Fibroblast of villous mesenchyme (primary cell): ENCODE measurements around the gene TRAF3IP1. TPM values are rescaled to one million over a fixed set of nuclear protein-coding genes. Genes with fewer than 3 reads are reported as not detected.
A peak's percentile ranks its signal among the peaks of the same experiment; 100 is the strongest.
"Not testable (repeated sequence)": the region's sequence is repeated elsewhere in the genome, so short reads cannot be mapped to it uniquely, and the experiment has no call there.

Source experiments
- DNase-seq: peaks from one replicate; pipeline ENCODE4 v3.0.0-alpha.2; 2010; ENCODE audit warnings: low read depth
- H3K4me3 ChIP-seq: 2 replicates; pipeline ENCODE4 v1.5.1; 2011; ENCODE audit warnings: low read depth, mild to moderate bottlenecking, low read length
- CTCF ChIP-seq: IDR thresholded peaks from 2 replicates; pipeline ENCODE4 v1.5.1; 2012; ENCODE audit warnings: low read depth, mild to moderate bottlenecking, low read length; ENCODE audit not compliant: insufficient read depth
- total RNA-seq: library from RNA; depleted of rRNA; stranded (reverse); fragments of >200 nt; gene quantifications from 2 replicates; pipeline ENCODE4 v1.2.3, GENCODE V29; 2012

The TRAF3IP1 gene
- total RNA-seq, 1 donor: 7.8 TPM

- no peak for DNase-seq
- no peak overlapping the region for H3K4me3 ChIP-seq
- no peak for TF ChIP-seq CTCF
These were observed 6.3 kb upstream of the TRAF3IP1 start for GRCh38 chr2:238313991-238314350.

- no peak for TF ChIP-seq CTCF
- no peak overlapping the region for H3K4me3 ChIP-seq
- DNase-seq: no peak
These were observed 5.7 kb upstream of the TRAF3IP1 start for GRCh38 chr2:238314576-238314975.

DNA sequence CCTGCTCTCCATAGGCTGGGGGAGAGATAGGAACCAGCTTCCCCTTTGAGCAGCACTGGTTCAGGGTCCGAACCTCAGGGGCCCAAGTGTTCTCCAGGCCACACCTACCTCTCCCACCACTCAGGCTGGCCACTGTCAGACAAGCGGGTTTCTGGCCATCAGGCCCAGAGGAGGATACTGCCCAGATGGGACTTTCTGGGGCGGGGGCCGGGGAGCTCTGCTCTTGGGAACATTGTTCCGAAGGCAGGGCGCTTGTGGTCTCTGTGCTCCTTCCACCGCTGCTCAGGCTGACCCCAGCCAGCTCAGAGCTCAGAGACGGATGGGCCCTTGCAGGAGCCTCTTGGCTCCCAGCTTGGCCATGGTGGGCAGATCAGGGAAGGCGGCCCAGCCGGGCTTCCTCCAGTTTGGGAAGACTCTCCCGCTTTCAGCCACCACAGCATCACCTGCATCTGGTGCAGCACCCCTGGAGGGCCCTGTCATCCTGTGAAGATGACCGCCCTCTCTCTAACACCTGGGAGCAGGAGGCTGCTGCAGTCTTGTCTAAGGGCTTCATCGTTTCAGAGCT lies 5.2 kb upstream of the TRAF3IP1 start:
- H3K4me3 ChIP-seq: no peak overlapping the region
- no peak for TF ChIP-seq CTCF
- no peak for DNase-seq

DNA sequence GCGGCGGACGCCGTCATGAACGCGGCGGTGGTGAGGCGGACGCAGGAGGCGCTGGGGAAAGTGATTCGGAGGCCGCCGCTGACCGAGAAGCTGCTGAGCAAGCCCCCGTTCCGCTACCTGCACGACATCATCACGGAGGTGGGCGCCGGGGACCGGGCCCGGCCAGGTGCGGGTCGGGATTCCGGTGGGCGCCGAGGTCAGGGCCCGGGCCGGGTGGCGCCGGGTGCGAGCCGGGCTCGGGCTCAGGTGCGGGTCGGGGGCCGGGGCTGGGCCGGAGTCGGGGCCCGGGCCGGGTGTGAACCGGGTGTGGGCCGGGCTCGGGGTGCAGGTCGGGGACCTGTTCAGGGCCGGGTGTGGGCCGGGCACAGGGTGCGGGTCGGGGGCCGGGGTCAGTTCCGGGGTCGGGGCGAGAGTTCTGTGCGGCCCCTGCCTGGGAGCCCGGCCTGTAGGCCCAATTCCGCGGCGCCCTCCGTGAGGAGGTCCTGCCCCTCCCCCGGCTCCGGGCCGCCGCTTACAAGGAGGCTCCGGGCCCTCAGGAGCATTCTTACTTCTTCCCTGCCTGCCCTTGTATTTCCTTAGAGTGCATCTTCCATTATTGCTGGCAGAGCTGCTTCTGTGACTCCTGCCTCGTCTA lies 447 bp downstream of the TRAF3IP1 start:
- no peak for TF ChIP-seq CTCF
- peak overlapping the region; percentile 72 for H3K4me3 ChIP-seq
- no peak for DNase-seq

DNA sequence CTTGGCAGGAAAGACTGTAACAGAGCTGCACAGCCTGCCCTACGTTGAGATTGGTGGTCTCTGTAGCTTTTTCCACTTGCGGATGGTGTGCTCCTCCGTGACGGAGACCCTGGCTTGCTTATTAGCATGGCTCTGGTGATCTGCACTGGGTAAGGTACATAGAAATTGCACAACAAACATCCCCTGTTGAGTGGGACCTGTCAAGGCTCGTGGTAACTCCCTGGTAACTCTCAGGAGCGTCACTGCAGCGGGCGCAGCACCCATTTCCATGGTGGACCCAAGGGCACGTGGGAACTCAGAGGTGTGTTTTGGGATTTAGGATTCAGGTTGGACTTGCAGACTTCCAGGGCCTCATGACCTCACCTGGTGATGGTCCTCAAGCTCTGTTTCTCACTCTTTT lies 1.1 kb downstream of the TRAF3IP1 start:
- no peak for DNase-seq
- TF ChIP-seq CTCF: no peak
- H3K4me3 ChIP-seq: peak overlapping the region; percentile 72

GRCh38 chr2:238322001-238322411 lies 1.7 kb downstream of the TRAF3IP1 start:
- DNase-seq: no peak
- no peak for TF ChIP-seq CTCF
- no peak overlapping the region for H3K4me3 ChIP-seq

GRCh38 chr2:238324248-238324647 lies 3.9 kb downstream of the TRAF3IP1 start:
- not testable (repeated sequence) for H3K4me3 ChIP-seq, DNase-seq
